Measurements from ENCODE around the gene GRK3. TPM values are rescaled to one million over a fixed set of nuclear protein-coding genes. Genes with fewer than 3 reads are reported as not detected.
A peak's percentile ranks its signal among the peaks of the same experiment; 100 is the strongest.
"Not testable (repeated sequence)": the region's sequence is repeated elsewhere in the genome, so short reads cannot be mapped to it uniquely, and the experiment has no call there.

The GRK3 gene
- total RNA-seq, 1 experiment from 2014 or later: 14.6 TPM

DNA sequence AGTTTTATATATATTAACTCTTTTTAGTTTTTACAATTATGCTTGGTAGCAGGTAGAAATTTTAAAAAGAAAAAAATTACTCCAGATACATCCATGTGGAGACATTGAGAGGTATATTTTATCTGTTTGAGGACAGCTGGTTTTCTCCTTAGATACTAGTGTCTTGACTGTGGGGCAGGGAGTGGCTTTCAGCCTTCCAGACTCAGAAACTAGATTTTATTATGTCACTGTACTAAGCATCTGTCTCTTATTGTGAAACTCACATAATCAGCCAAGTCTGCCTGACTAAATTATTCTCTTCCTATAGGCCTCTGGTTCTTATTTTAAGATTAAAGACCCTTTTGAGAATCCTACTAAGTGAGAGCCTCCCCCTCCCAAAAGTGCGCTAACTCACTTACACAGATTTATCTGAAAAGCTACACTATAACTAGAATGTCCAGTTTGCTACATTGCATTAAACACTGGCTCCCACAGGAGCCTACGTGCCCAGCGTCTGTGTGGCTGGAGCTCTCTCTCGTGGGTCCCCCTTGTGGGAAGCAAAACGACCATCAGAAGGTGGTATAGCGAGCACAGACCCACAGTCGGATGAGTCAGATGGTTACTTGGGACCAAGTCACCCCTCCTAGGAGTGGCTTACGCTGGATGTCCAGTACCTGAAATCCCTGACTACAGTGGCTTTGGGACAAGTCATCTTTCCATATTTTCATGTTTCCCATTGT lies 11.4 kb downstream of the GRK3 start:
- H3K4me2 ChIP-seq (ENCODE audit: low read length); H3K4me3 ChIP-seq (replicated peaks in 1 of 2; ENCODE audit: low read depth in 1 of 2, low read length in 2 of 2); H3K9ac ChIP-seq (ENCODE audit: low read length); BruUV-seq (replicated peaks); ATAC-seq; CTCF ChIA-PET; H3K36me3 ChIP-seq (ENCODE audit: control insufficient read depth in 1 of 2, insufficient read depth in 2 of 2, low read length in 2 of 2); H3K79me2 ChIP-seq (ENCODE audit: insufficient read depth, low read length); H3K27me3 ChIP-seq (ENCODE audit: insufficient read depth, low read length); H3K4me1 ChIP-seq (ENCODE audit: control insufficient read depth in 1 of 2, insufficient read depth in 2 of 2, low read length in 2 of 2); H4K20me1 ChIP-seq (ENCODE audit: insufficient read depth); H3K9me2 ChIP-seq (ENCODE audit: insufficient read depth); H3K27ac ChIP-seq (ENCODE audit: low read depth, low read length); H3K9me3 ChIP-seq (ENCODE audit: control insufficient read depth in 1 of 2, insufficient read depth in 1 of 2, low read depth in 1 of 2, low read length in 2 of 2); H2AFZ ChIP-seq (ENCODE audit: low read depth, low read length, poor library complexity, severe bottlenecking); DNase-seq (ENCODE audit: low read depth, low spot score); RAD21 ChIA-PET (ENCODE audit: low non-redundant PET in 1 of 2, low total read pairs in 2 of 2, uncharacterized antibody in 2 of 2, unreplicated experiment in 2 of 2); intact Hi-C loops (cut with micrococcal nuclease): not testable (repeated sequence)
- POLR2A ChIA-PET: interaction anchor here (0.6 kb wide), 1 partner anchor 107 kb away, joined by 3 read pairs; no protein-coding TSS in a partner anchor

DNA sequence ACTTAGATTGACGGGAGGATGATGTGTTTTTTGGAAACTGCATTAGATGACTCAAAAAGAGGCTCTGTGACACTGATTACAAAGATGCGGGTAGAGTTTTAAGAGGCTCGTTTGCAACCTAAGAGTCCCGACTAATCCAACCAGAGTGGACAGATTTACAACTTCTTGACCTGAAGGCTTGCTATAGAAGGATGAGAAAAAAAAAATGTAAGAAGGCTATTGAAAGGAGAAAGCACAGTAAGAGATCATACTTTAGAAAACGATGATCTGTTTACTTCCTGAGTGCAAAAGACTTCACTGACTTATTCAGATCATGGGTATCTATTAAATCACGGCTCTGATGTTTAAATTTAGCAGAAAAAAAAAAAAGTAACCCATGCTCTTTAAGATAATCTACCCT lies 17.0 kb downstream of the GRK3 start:
- H3K9me3 ChIP-seq (ENCODE audit: control insufficient read depth in 1 of 2, insufficient read depth in 1 of 2, low read depth in 1 of 2, low read length in 2 of 2); POLR2A ChIA-PET; H3K27ac ChIP-seq (ENCODE audit: low read depth, low read length); intact Hi-C loops (cut with micrococcal nuclease); H3K79me2 ChIP-seq (ENCODE audit: insufficient read depth, low read length); H3K9me2 ChIP-seq (ENCODE audit: insufficient read depth); H2AFZ ChIP-seq (ENCODE audit: low read depth, low read length, poor library complexity, severe bottlenecking); H3K9ac ChIP-seq (ENCODE audit: low read length); H3K4me2 ChIP-seq (ENCODE audit: low read length); DNase-seq (ENCODE audit: low read depth, low spot score); H3K4me3 ChIP-seq (replicated peaks in 1 of 2; ENCODE audit: low read depth in 1 of 2, low read length in 2 of 2); RAD21 ChIA-PET (ENCODE audit: low non-redundant PET in 1 of 2, low total read pairs in 2 of 2, uncharacterized antibody in 2 of 2, unreplicated experiment in 2 of 2); H3K27me3 ChIP-seq (ENCODE audit: insufficient read depth, low read length); BruUV-seq (replicated peaks); H3K36me3 ChIP-seq (ENCODE audit: control insufficient read depth in 1 of 2, insufficient read depth in 2 of 2, low read length in 2 of 2); CTCF ChIA-PET; ATAC-seq; H4K20me1 ChIP-seq (ENCODE audit: insufficient read depth): not testable (repeated sequence)
- peaks cover 0 to 12% of the 10 kb centered on the region in 2 experiments; a peak in 2 of 4 replicates for H3K4me1 ChIP-seq (ENCODE audit: control insufficient read depth in 1 of 2, insufficient read depth in 2 of 2, low read length in 2 of 2)

DNA sequence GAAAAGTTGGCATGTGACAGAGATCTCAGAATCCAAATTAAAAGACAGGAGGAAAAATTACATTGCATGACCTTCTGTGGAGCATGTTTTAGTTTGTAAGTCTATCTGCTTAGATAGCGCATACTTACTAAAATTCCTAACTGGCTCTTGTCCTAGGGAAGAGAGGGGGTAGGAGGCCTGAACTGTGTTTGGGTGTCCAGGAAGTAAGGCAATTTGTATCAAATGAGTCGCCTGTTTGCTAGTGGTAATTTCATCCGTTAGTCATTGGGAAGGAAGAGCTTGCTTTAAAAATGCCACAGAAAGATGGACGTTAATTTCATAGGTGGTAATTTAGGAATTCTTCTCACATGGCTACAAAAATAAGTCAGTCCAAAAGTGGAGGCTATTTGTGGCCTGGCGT lies 18.5 kb downstream of the GRK3 start:
- RAD21 ChIA-PET (ENCODE audit: low non-redundant PET in 1 of 2, low total read pairs in 2 of 2, uncharacterized antibody in 2 of 2, unreplicated experiment in 2 of 2): no interaction called here
- Histone ChIP-seq H3K27me3 (ENCODE audit: insufficient read depth, low read length) (no peaks in the 10 kb centered on the region), H3K9me3 (ENCODE audit: control insufficient read depth in 1 of 2, insufficient read depth in 1 of 2, low read depth in 1 of 2, low read length in 2 of 2) (no peaks in the 10 kb centered on the region), H3K9me2 (ENCODE audit: insufficient read depth) (no peaks in the 10 kb centered on the region), H3K27ac (ENCODE audit: low read depth, low read length) (no peak overlapping the region), H4K20me1 (ENCODE audit: insufficient read depth) (no peaks in the 10 kb centered on the region), H3K36me3 (ENCODE audit: control insufficient read depth in 1 of 2, insufficient read depth in 2 of 2, low read length in 2 of 2) (no peaks in the 10 kb centered on the region), H3K9ac (ENCODE audit: low read length) (no peak overlapping the region), H2AFZ (ENCODE audit: low read depth, low read length, poor library complexity, severe bottlenecking) (no peak overlapping the region), H3K4me1 (ENCODE audit: control insufficient read depth in 1 of 2, insufficient read depth in 2 of 2, low read length in 2 of 2) (peaks cover 0 to 12% of the 10 kb centered on the region in 2 experiments; a peak in 2 of 4 replicates), H3K4me3 (replicated peaks in 1 of 2; ENCODE audit: low read depth in 1 of 2, low read length in 2 of 2) (no peak overlapping the region), H3K79me2 (ENCODE audit: insufficient read depth, low read length) (no peaks in the 10 kb centered on the region), H3K4me2 (ENCODE audit: low read length) (peak overlapping the region; percentile 2; the same call in 1 of the 2 replicates)
- DNase-seq (ENCODE audit: low read depth, low spot score) (no peak), ATAC-seq (no peak; the same call in 1 of the 2 replicates)
- POLR2A ChIA-PET: no interaction called here
- CTCF ChIA-PET: no interaction called here
- intact Hi-C loops (cut with micrococcal nuclease): no loop called here
- BruUV-seq (replicated peaks): no TSS peak
- TF ChIP-seq JUND (IDR thresholded peaks at IDR 0.05): no peak
- no peak for TF ChIP-seq SP1 (IDR thresholded peaks at IDR 0.05; ENCODE audit: low read depth)
- TF ChIP-seq CEBPB (IDR thresholded peaks at IDR 0.05; ENCODE audit: low read depth): no peak
- no peak for TF ChIP-seq EZH2phosphoT487 (IDR thresholded peaks at IDR 0.05; ENCODE audit: borderline replicate concordance)
- no peak for TF ChIP-seq ZFX (IDR thresholded peaks at IDR 0.05)
- TF ChIP-seq ZNF274 (IDR thresholded peaks at IDR 0.05; ENCODE audit: low read depth, low read length): no peak
- no peak for TF ChIP-seq SRF (IDR thresholded peaks at IDR 0.05; ENCODE audit: low read depth)
- TF ChIP-seq ELF1 (IDR thresholded peaks at IDR 0.05; ENCODE audit: borderline replicate concordance, low read depth): no peak
- no peak for TF ChIP-seq REST (IDR thresholded peaks at IDR 0.05; ENCODE audit: low read depth)
- no peak for TF ChIP-seq MAX (IDR thresholded peaks at IDR 0.05)
- TF ChIP-seq SIN3A (IDR thresholded peaks at IDR 0.05; ENCODE audit: low read depth): no peak
